Measurements from ENCODE around the gene CTDP1.

The CTDP1 gene

DNA sequence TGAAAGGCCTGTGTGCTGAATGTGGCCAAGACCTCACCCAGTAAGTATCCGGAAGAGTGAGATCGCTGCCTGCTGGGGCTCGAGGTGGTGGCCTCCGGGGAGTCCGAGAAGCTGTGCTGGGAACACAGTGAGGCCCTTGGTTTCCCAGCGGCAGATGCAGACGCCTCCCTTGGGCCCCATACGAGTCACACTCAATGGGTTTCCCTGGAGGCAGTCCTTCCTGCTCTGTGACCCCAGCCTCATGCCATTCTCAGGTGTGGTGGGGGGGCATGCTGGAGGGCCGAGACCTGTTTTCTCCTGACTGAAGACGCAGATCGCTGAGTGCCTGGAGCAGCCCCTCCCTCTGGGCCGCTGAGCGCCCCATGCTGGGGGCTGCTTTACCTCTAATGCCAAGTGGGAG lies 15.7 kb downstream of the CTDP1 start:
- peaks cover 63% of the 10 kb centered on the region for H3K36me3 Mint-ChIP-seq (ENCODE audit: low read depth)
- no peak for DNase-seq
- no peak overlapping the region for H3K4me3 Mint-ChIP-seq
- H3K27ac Mint-ChIP-seq: peak overlapping the region; percentile 69
- no peaks in the 10 kb centered on the region for H3K9me3 Mint-ChIP-seq
- H3K27me3 Mint-ChIP-seq: no peaks in the 10 kb centered on the region
- peaks cover 31% of the 10 kb centered on the region for H3K4me1 Mint-ChIP-seq (ENCODE audit: low read depth)

- peaks cover 24% of the 10 kb centered on the region for H3K4me1 Mint-ChIP-seq (ENCODE audit: low read depth)
- H3K27me3 Mint-ChIP-seq: no peaks in the 10 kb centered on the region
- H3K27ac Mint-ChIP-seq: peak overlapping the region; percentile 40
- H3K36me3 Mint-ChIP-seq (ENCODE audit: low read depth): peaks cover 72% of the 10 kb centered on the region
- H3K9me3 Mint-ChIP-seq: no peaks in the 10 kb centered on the region
- DNase-seq: no peak
- no peak overlapping the region for H3K4me3 Mint-ChIP-seq
Measured at GRCh38 chr18:79695856-79696850, 16.6 kb downstream of the CTDP1 start.

DNA sequence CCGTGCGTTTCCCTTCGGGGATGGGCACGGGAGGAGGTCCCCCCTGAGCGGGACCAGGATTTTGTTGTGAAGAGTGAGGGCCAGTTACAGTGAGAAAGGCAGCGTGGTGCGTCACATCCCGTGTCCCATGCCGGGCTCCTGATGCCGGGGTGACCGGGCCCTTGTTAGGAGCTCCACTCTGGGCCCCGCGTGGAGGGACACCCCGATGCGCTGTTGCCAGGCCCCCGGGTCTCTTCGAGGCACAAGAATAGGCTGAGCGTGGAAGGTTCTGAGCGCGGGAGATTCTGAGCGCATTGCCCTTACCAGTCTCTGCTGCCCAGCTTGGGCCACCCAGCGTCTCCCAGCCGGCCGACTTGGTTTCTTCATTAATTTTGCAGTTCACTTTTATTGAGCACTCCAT lies 17.6 kb downstream of the CTDP1 start:
- Mint-ChIP-seq H3K27me3 (no peaks in the 10 kb centered on the region), H3K4me1 (ENCODE audit: low read depth) (peaks cover 24% of the 10 kb centered on the region), H3K9me3 (no peaks in the 10 kb centered on the region), H3K36me3 (ENCODE audit: low read depth) (peaks cover 80% of the 10 kb centered on the region), H3K27ac (no peak overlapping the region), H3K4me3 (no peak overlapping the region)
- DNase-seq: no peak

DNA sequence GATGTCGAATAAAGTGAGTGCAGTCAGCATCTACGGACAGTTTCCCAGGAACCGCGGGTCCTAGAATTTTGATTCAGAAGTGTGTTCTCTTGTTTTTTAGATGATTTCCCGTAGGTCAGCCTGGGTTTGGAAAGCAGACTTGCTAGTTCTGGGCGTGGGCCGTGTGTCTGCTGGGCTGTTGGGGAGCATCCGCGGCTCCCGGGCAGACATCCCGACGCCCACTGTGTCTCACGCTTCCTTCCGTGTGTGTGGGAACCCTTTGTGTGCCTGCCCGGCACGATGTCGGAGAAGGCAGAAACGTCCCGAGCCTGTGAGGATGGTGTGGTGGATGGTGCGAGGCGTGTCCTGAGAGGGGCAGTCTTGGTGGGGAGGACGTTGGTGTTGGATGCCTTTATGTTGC lies 18.4 kb downstream of the CTDP1 start:
- peaks cover 17% of the 10 kb centered on the region for H3K4me1 Mint-ChIP-seq (ENCODE audit: low read depth)
- no peak for DNase-seq
- peaks cover 83% of the 10 kb centered on the region for H3K36me3 Mint-ChIP-seq (ENCODE audit: low read depth)
- no peak overlapping the region for H3K27ac Mint-ChIP-seq
- no peaks in the 10 kb centered on the region for H3K9me3 Mint-ChIP-seq
- H3K27me3 Mint-ChIP-seq: no peaks in the 10 kb centered on the region
- H3K4me3 Mint-ChIP-seq: no peak overlapping the region

- H3K4me1 Mint-ChIP-seq (ENCODE audit: low read depth): peaks cover 11% of the 10 kb centered on the region
- DNase-seq: no peak
- H3K27me3 Mint-ChIP-seq: no peaks in the 10 kb centered on the region
- H3K9me3 Mint-ChIP-seq: no peaks in the 10 kb centered on the region
- H3K36me3 Mint-ChIP-seq (ENCODE audit: low read depth): peaks cover 85% of the 10 kb centered on the region
- H3K4me3 Mint-ChIP-seq: no peak overlapping the region
- H3K27ac Mint-ChIP-seq: no peak overlapping the region
Measured at GRCh38 chr18:79698668-79699335, 19.2 kb downstream of the CTDP1 start.

- H3K27me3 Mint-ChIP-seq: no peaks in the 10 kb centered on the region
- DNase-seq: no peak
- no peaks in the 10 kb centered on the region for H3K9me3 Mint-ChIP-seq
- no peak overlapping the region for H3K27ac Mint-ChIP-seq
- H3K36me3 Mint-ChIP-seq (ENCODE audit: low read depth): peaks cover 94% of the 10 kb centered on the region
- H3K4me3 Mint-ChIP-seq: no peak overlapping the region
- peaks cover 9% of the 10 kb centered on the region for H3K4me1 Mint-ChIP-seq (ENCODE audit: low read depth)
Measured at GRCh38 chr18:79699653-79700052, 20.1 kb downstream of the CTDP1 start.

DNA sequence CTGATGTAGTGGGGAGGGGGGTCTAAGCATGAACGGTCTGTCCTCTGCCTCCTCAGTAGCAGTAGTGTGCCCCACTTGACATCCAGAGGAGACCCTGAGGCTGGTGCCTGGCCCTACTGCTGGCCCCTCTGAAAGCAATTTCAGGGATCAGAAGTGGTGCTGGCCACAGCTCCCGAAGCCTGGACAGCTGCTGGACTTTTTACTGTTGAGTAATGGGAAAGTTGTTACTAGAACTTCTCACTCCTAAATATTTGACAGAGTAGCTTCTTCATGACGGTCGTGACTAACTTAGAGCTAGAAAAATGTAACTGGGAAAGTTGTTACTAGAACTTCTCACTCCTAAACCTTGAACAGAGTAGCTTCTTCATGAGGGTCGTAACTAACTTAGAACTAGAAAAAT lies 23.3 kb downstream of the CTDP1 start:
- Mint-ChIP-seq H3K27me3 (no peaks in the 10 kb centered on the region), H3K27ac (peak overlapping the region; percentile 11), H3K4me1 (ENCODE audit: low read depth) (peaks cover 12% of the 10 kb centered on the region), H3K4me3 (no peak overlapping the region), H3K9me3 (no peaks in the 10 kb centered on the region), H3K36me3 (ENCODE audit: low read depth) (peaks cover 94% of the 10 kb centered on the region)
- DNase-seq: no peak

DNA sequence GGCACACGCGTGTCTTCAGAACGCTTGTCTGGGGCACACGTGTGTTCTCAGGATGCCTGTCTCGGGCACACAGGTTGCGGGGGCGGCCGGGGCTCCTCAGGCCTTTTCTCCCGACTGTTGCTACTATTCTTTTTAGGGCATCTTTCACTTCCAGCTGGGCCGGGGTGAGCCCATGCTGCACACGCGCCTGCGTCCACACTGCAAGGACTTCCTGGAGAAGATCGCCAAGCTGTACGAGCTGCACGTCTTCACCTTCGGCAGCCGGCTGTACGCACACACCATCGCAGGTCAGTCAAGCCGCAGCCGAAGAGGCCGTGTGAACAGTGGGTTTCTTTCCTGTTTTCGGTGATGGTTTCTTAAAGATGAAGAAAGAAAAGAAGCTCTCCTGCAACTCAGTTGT lies 25.0 kb downstream of the CTDP1 start:
- no peak overlapping the region for H3K27ac Mint-ChIP-seq
- no peak overlapping the region for H3K4me3 Mint-ChIP-seq
- H3K27me3 Mint-ChIP-seq: no peaks in the 10 kb centered on the region
- no peak for DNase-seq
- peaks cover 16% of the 10 kb centered on the region for H3K4me1 Mint-ChIP-seq (ENCODE audit: low read depth)
- H3K36me3 Mint-ChIP-seq (ENCODE audit: low read depth): peaks cover 91% of the 10 kb centered on the region
- H3K9me3 Mint-ChIP-seq: no peaks in the 10 kb centered on the region

- H3K4me1 Mint-ChIP-seq (ENCODE audit: low read depth): peaks cover 13% of the 10 kb centered on the region
- peaks cover 91% of the 10 kb centered on the region for H3K36me3 Mint-ChIP-seq (ENCODE audit: low read depth)
- no peak overlapping the region for H3K4me3 Mint-ChIP-seq
- no peak for DNase-seq
- no peaks in the 10 kb centered on the region for H3K9me3 Mint-ChIP-seq
- H3K27me3 Mint-ChIP-seq: no peaks in the 10 kb centered on the region
- H3K27ac Mint-ChIP-seq: no peak overlapping the region
Measured at GRCh38 chr18:79705272-79705671, 25.7 kb downstream of the CTDP1 start.

GRCh38 chr18:79706006-79706405 lies 26.4 kb downstream of the CTDP1 start:
- no peak for DNase-seq
- Mint-ChIP-seq H3K4me3 (no peak overlapping the region), H3K9me3 (no peaks in the 10 kb centered on the region), H3K4me1 (ENCODE audit: low read depth) (peaks cover 13% of the 10 kb centered on the region), H3K36me3 (ENCODE audit: low read depth) (peaks cover 91% of the 10 kb centered on the region), H3K27me3 (no peaks in the 10 kb centered on the region), H3K27ac (peak overlapping the region; percentile 44)

- H3K4me3 Mint-ChIP-seq: no peak overlapping the region
- no peaks in the 10 kb centered on the region for H3K27me3 Mint-ChIP-seq
- no peak for DNase-seq
- no peak overlapping the region for H3K27ac Mint-ChIP-seq
- no peaks in the 10 kb centered on the region for H3K9me3 Mint-ChIP-seq
- peaks cover 13% of the 10 kb centered on the region for H3K4me1 Mint-ChIP-seq (ENCODE audit: low read depth)
- peaks cover 93% of the 10 kb centered on the region for H3K36me3 Mint-ChIP-seq (ENCODE audit: low read depth)
Measured at GRCh38 chr18:79706658-79707057, 27.1 kb downstream of the CTDP1 start.

- Mint-ChIP-seq H3K4me3 (no peak overlapping the region), H3K4me1 (ENCODE audit: low read depth) (peaks cover 13% of the 10 kb centered on the region), H3K36me3 (ENCODE audit: low read depth) (peaks cover 95% of the 10 kb centered on the region), H3K27ac (peak overlapping the region; percentile 30), H3K9me3 (no peaks in the 10 kb centered on the region), H3K27me3 (no peaks in the 10 kb centered on the region)
- DNase-seq: no peak
Measured at GRCh38 chr18:79707239-79707638, 27.6 kb downstream of the CTDP1 start.

- Mint-ChIP-seq H3K4me1 (ENCODE audit: low read depth) (peaks cover 13% of the 10 kb centered on the region), H3K9me3 (no peaks in the 10 kb centered on the region), H3K27me3 (no peaks in the 10 kb centered on the region), H3K4me3 (no peak overlapping the region), H3K27ac (peak overlapping the region; percentile 30), H3K36me3 (ENCODE audit: low read depth) (peaks cover 98% of the 10 kb centered on the region)
- DNase-seq: no peak
Measured at GRCh38 chr18:79707671-79708070, 28.1 kb downstream of the CTDP1 start.

DNA sequence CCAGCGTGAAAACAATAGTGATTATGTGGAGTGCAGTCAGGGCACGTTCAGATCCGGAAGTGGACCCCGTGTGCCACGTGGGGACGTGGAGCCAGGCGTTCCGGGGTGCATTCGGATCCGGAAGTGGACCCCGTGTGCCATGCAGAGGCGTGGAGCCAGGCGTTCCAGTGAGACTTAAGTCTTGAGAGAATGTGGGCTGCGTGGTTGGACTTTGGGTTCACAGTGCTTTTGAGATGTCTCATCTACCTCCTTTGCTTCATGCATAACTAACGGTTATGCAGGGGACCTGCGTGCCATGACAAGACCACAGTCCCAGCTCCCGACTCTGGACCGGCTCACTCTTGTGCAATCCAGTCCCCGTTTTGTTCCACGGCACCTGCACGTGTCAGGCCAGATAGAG lies 28.8 kb downstream of the CTDP1 start:
- Mint-ChIP-seq H3K4me3 (no peak overlapping the region), H3K27ac (peak overlapping the region; percentile 31), H3K27me3 (no peaks in the 10 kb centered on the region), H3K4me1 (ENCODE audit: low read depth) (peaks cover 13% of the 10 kb centered on the region), H3K36me3 (ENCODE audit: low read depth) (peaks cover 98% of the 10 kb centered on the region), H3K9me3 (no peaks in the 10 kb centered on the region)
- no peak for DNase-seq

Measured in activated T-cell treated with anti-CD3 and anti-CD28 coated beads, Interleukin-2, amount 50 U/mL, for 24 hours (primary cell).